Spleen (tissue), 11 donors: ENCODE measurements around the gene NFIL3. TPM values are rescaled to one million over a fixed set of nuclear protein-coding genes. Genes with fewer than 3 reads are reported as not detected.

Experiments used
- DNase-seq: peaks from one replicate; pipeline ENCODE4 v3.0.0-alpha.2; 2020
- H3K27ac ChIP-seq, 8 donors: fragments of 200-600 bp; sonication (generic) in 7 of 8; 1 replicate in 4 of 8; 2 replicates in 4 of 8; pipeline versions ENCODE4 v1.5.0 to v1.8.0; 2016 to 2021; ENCODE audit warnings: inconsistent platforms in 4 of 8, mild to moderate bottlenecking in 4 of 8, moderate library complexity in 1 of 8
- H3K27me3 ChIP-seq, 7 donors: fragments of 200-600 bp; sonication (generic) in 6 of 7; replicated peaks in 1 of 7; 1 replicate in 4 of 7; 2 replicates in 3 of 7; pipeline versions ENCODE4 v1.5.0 to v1.8.0; 2016 to 2021; ENCODE audit warnings: inconsistent platforms in 3 of 7, mild to moderate bottlenecking in 1 of 7
- H3K36me3 ChIP-seq, 6 donors: fragments of 200-600 bp; sonication (generic) in 5 of 6; 1 replicate in 4 of 6; 2 replicates in 2 of 6; pipeline versions ENCODE4 v1.5.0 to v1.8.0; 2016 to 2021; ENCODE audit warnings: inconsistent platforms in 2 of 6
- H3K4me1 ChIP-seq, 6 donors: fragments of 200-600 bp; sonication (generic) in 5 of 6; 1 replicate in 3 of 6; 2 replicates in 3 of 6; pipeline versions ENCODE4 v1.5.0 to v1.8.0; 2016 to 2021; ENCODE audit warnings: inconsistent platforms in 3 of 6
- H3K4me3 ChIP-seq, 8 donors: fragments of 200-600 bp; sonication (generic) in 7 of 8; 1 replicate in 4 of 8; 2 replicates in 4 of 8; pipeline versions ENCODE4 v1.5.0 to v1.8.0; 2016 to 2021; ENCODE audit warnings: inconsistent platforms in 4 of 8, mild to moderate bottlenecking in 4 of 8, moderate library complexity in 2 of 8
- H3K9me3 ChIP-seq, 8 donors: fragments of 200-600 bp; sonication (generic) in 7 of 8; 1 replicate in 4 of 8; 2 replicates in 4 of 8; pipeline versions ENCODE4 v1.5.0 to v1.8.0; 2016 to 2021; ENCODE audit warnings: inconsistent platforms in 4 of 8
- POLR2A ChIP-seq, 3 donors: fragments of 450-650 bp; IDR thresholded peaks; one replicate each; pipeline ENCODE4 v1.5.1; 2017; ENCODE audit warnings: antibody characterized with exemption in 3 of 3, mild to moderate bottlenecking in 1 of 3
- POLR2AphosphoS5 ChIP-seq, 3 donors: sonication (generic); formaldehyde crosslinking; IDR thresholded peaks; one replicate each; pipeline ENCODE4 v1.5.1; 2017; ENCODE audit warnings: antibody characterized with exemption in 3 of 3
- WGBS, 5 donors: extraction: QIAGEN DNeasy Blood & Tissue Kit in 3 of 5; methylation state at CpG; one replicate each; pipeline versions ENCODE4 v1.1.5 to v1.1.7; 2013 to 2018; 5-methylcytosine and 5-hydroxymethylcytosine counted together
- intact Hi-C: fragments of 100-400 bp; cut with DNase I; formaldehyde crosslinking; loops from one replicate; pipeline ENCODE4 v1.15.0; 2023; ENCODE audit warnings: low total_unique reads
- polyA plus RNA-seq, 3 donors: library from polyadenylated mRNA; stranded (reverse); fragments of 200-250 nt; gene quantifications; one replicate each; pipeline ENCODE4 v1.2.1, GENCODE V29; 2013
- total RNA-seq, 7 donors: library from RNA; depleted of rRNA in 3 of 7; stranded (reverse); fragments of >200 nt in 3 of 7; fragmentation: NEBNext Ultra II Directional in 4 of 7; extraction: Animal tissue kit (Norgen Biotek cat#: 25700) in 4 of 7; gene quantifications; one replicate each; pipeline versions ENCODE4 v1.1.0 to v1.2.1, GENCODE V29; 2016 to 2021
- TF ChIP-seq, protein P1 (sequence below), 11 experiments: fragments of 200-600 bp in 7 of 11; fragments of 450-650 bp in 4 of 11; sonication (generic) in 4 of 11; IDR thresholded peaks in 8 of 11; conservative IDR thresholded peaks in 3 of 11; 1 replicate in 7 of 11; 2 replicates in 4 of 11; pipeline versions ENCODE4 v1.4.0 to v1.8.0; 2016 to 2021; ENCODE audit warnings: antibody characterized with exemption in 11 of 11, inconsistent platforms in 4 of 11, mild to moderate bottlenecking in 1 of 11
- donor health status: healthy with polysubstance abuse.
- donor health status: DM: no; HTN: no; CAD: no; lungs with moderate emphysema.
- donor health status: DM: no; HTN: no; CAD: no.
- donor health status: Bipolar disorder and iron deficiency.
- donor health status: healthy.
- donor health status: DM: no; HTN: no; CAD: no.
- donor health status: DM: yes; HTN: yes; CAD: no.

The NFIL3 gene
- total and polyA plus RNA-seq, 10 donors: 4.7 to 41.9 (median 17.8) TPM

- intact Hi-C loops: loop anchor here (10.0 kb wide), 1 partner anchor 226 kb away; no protein-coding TSS in a partner anchor
- peak overlapping the region in 7 of 8 donors; percentile 54 to 74 (median 62) for H3K4me3 ChIP-seq
- no peaks in the 10 kb centered on the region for H3K36me3 ChIP-seq
- H3K9me3 ChIP-seq: no peaks in the 10 kb centered on the region
- TF ChIP-seq POLR2A (IDR thresholded peaks at IDR 0.05) (no peak), POLR2AphosphoS5 (IDR thresholded peaks at IDR 0.05) (no peak)
- TF ChIP-seq, protein P1, sequence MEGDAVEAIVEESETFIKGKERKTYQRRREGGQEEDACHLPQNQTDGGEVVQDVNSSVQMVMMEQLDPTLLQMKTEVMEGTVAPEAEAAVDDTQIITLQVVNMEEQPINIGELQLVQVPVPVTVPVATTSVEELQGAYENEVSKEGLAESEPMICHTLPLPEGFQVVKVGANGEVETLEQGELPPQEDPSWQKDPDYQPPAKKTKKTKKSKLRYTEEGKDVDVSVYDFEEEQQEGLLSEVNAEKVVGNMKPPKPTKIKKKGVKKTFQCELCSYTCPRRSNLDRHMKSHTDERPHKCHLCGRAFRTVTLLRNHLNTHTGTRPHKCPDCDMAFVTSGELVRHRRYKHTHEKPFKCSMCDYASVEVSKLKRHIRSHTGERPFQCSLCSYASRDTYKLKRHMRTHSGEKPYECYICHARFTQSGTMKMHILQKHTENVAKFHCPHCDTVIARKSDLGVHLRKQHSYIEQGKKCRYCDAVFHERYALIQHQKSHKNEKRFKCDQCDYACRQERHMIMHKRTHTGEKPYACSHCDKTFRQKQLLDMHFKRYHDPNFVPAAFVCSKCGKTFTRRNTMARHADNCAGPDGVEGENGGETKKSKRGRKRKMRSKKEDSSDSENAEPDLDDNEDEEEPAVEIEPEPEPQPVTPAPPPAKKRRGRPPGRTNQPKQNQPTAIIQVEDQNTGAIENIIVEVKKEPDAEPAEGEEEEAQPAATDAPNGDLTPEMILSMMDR (IDR thresholded peaks at IDR 0.05 in 8 of 11, conservative IDR thresholded peaks at IDR 0.05 in 3 of 11): no peak
- peaks cover 10 to 93% (median 50%) of the 10 kb centered on the region in 6 donors for H3K4me1 ChIP-seq
- H3K27ac ChIP-seq: peak overlapping the region in 7 of 8 donors; percentile 83 to 96 (median 91)
- DNase-seq: no peak
- peaks cover 0 to 52% (median 13%) of the 10 kb centered on the region in 7 donors for H3K27me3 ChIP-seq
- WGBS, 5 donors: 58 to 69% (median 63%) methylated on average over 16 of the region's 16 CpGs
Observed at GRCh38 chr9:91420501-91421127, 3.0 kb downstream of the NFIL3 start.

GRCh38 chr9:91419222-91420191 lies 4.1 kb downstream of the NFIL3 start:
- Histone ChIP-seq H3K27me3 (peaks cover 0 to 41% (median 13%) of the 10 kb centered on the region in 7 donors), H3K4me3 (peak overlapping the region in 1 of 8 donors; percentile 74), H3K4me1 (peaks cover 10 to 93% (median 43%) of the 10 kb centered on the region in 6 donors), H3K9me3 (no peaks in the 10 kb centered on the region), H3K27ac (peak overlapping the region in 7 of 8 donors; percentile 58 to 96 (median 91)), H3K36me3 (no peaks in the 10 kb centered on the region)
- intact Hi-C loops: loop anchor here (10.0 kb wide), 2 partner anchors 55 to 225 kb away; partner anchors contain the start of gene AUH
- TF ChIP-seq POLR2AphosphoS5 (IDR thresholded peaks at IDR 0.05): peak in 2 of 3 donors; percentile 17 to 80
- TF ChIP-seq, protein P1 (IDR thresholded peaks at IDR 0.05 in 8 of 11, conservative IDR thresholded peaks at IDR 0.05 in 3 of 11): no peak
- 46 to 74% (median 59%) methylated on average over 10 of the region's 10 CpGs for WGBS, 5 donors
- DNase-seq: no peak

GRCh38 chr9:91418215-91418610 lies 5.4 kb downstream of the NFIL3 start:
- Histone ChIP-seq H3K4me1 (peaks cover 10 to 99% (median 44%) of the 10 kb centered on the region in 6 donors), H3K4me3 (peak overlapping the region in 1 of 8 donors; percentile 74), H3K27me3 (peaks cover 0 to 36% (median 13%) of the 10 kb centered on the region in 7 donors), H3K27ac (peak overlapping the region in 6 of 8 donors; percentile 82 to 96 (median 92)), H3K9me3 (no peaks in the 10 kb centered on the region), H3K36me3 (no peaks in the 10 kb centered on the region)
- no peak for DNase-seq
- intact Hi-C loops: loop anchor here (10.0 kb wide), 1 partner anchor 53 kb away; the partner anchor contains the start of gene AUH
- no peak for TF ChIP-seq POLR2AphosphoS5 (IDR thresholded peaks at IDR 0.05)
- TF ChIP-seq, protein P1 (IDR thresholded peaks at IDR 0.05 in 8 of 11, conservative IDR thresholded peaks at IDR 0.05 in 3 of 11): no peak
